Activated CD4-positive, alpha-beta T cell treated with anti-CD3 and anti-CD28 coated beads, Interleukin-2, amount 50 U/mL, for 24 hours (primary cell): ENCODE results near the gene VASH1.
"Not testable (repeated sequence)": the region's sequence is repeated elsewhere in the genome, so short reads cannot be mapped to it uniquely, and the experiment has no call there.

Experiments
- DNase-seq, 2 donors: peaks; one replicate each; pipeline ENCODE4 v3.0.0-alpha.2; 2020; ENCODE audit warnings: low read depth in 1 of 2, low spot score in 1 of 2

The VASH1 gene

DNA sequence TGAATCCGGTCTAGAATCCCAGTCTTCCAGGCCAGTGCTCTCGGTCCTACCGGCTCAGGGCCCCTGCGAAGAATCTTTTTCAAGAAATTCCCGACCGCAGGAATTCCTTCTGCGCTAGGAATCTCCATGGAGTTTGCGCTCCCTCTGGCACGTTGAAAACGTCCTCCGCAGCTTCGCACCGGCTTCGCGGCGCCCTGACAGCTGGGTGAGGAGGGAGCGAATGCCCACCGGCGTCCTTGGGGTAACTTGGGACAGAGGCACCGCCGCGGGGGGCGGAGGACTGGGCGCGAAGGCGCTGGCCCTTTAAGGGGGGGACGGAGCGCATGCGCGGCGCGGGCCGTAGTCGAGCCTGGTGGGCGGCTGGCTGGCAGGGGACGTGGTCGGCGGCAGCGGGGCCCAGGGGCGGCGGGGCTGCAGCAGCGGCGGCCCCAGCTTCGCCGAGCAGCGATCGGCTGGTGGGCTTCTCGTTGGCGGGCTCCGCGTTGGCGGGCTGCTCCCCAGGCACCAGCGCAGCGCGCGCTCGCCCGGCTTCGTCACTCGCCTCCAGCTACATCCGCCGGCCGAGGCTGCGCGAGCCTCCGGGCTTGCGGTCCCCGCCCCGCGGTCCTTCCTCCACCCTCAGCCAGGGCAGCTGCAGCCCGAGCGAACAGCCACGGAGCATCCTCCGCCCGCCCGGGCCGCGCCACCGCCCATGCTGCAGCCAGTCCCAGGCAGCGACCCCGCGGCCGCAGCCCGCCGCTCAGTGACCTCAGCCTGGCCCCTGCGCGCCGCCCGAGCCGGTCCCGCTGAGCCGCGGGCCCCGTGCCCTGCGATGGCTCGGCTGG, at the start of gene VASH1:
VASH1 (plus strand) TSS at position 333 of the 824 bp plus-strand sequence. CDS start 1,354 bp downstream, outside the sequence.
- no peak for DNase-seq

GRCh38 chr14:76713121-76713520, 48.1 kb upstream of the VASH1 start:
- no peak for DNase-seq

- no peak for DNase-seq
Measured at GRCh38 chr14:76714470-76714869, 46.8 kb upstream of the VASH1 start.

- no peak for DNase-seq
Measured at GRCh38 chr14:76715101-76715500, 46.2 kb upstream of the VASH1 start.

- DNase-seq, result no peak
Measured at GRCh38 chr14:76715511-76716081, 45.7 kb upstream of the VASH1 start.

DNA sequence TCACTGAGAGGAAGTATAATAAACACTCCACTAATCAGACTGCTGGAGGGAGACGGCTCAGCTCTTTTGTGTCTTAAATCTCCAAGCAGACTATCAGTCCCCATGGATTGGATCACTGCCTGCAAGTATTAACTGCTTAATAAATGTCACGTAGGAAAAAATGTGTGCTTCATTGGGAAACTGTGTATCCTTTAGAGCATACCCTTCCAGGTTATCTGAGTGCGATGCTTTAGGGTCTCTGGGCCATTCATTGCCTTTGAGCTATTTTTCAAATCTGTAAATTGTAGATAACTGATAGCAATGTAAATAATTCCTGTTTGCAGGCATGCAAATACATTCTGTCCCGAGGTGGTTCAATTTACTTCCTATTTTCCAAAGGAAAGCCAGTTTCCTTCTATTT, 45.0 kb upstream of the VASH1 start:
- DNase-seq, result no peak

- DNase-seq, result no peak
Measured at GRCh38 chr14:76717508-76718290, 43.6 kb upstream of the VASH1 start.

- no peak for DNase-seq
Measured at GRCh38 chr14:76718306-76719040, 42.8 kb upstream of the VASH1 start.

DNA sequence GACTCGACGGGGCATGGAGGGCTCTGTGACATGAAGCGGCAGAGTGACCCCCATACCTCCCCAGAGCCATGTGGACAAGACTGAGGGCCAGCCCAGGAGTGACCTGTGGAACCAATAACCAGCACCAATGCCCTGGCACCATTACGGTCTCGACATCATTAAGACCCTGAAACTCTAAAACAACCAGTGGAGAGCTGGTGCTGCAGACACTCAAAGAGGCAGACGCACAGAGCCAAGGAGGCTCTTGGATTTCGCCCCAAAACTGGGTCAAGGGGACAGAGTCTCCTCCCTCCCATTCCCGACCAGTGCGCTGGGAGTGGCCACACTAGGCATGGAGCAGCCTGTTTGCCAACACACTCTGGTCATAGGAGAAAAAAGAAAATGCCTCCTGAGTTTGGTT, 41.6 kb upstream of the VASH1 start:
- DNase-seq, result no peak

DNA sequence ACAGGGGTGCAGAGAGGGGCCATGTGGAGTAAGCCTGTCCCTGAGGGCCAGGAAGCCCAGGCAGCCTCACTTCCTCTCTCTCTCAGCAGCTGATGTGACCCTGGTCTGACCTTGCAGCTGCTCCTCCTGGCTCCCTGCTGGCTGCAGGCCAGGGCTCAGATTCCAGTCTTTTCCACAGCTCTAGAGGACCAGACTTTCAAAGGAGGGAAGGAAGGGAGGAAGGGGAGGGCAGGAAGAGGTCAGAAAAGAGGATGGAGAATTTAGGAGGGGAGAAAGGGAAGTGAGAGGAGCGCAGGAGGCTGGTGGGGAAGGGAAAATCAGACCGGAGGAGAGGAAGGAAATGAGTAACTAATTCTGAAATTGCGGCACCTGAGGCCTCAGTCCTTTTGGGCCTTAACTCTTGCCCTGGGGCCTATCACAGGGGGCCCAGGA, 40.9 kb upstream of the VASH1 start:
- no peak for DNase-seq

DNA sequence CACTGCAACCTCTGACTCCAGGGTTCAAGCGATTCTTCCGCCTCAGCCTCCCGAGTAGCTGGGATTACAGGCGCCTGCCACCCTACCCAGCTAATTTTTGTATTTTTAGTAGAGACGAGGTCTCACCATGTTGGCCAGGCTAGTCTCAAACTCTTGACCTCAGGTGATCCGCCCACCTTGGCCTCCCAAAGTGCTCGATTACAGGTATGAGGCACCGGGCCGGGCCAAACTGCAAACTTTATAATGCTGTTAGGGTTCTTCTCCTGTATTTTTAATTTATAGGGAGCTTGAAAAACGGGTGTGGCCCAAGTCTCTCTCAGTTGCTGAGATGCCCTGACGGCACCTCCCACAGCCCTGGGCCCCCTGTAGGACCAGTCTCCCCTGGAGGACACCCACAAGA, 39.8 kb upstream of the VASH1 start:
- DNase-seq, result not testable (repeated sequence)

GRCh38 chr14:76724651-76725550, 36.4 kb upstream of the VASH1 start:
- DNase-seq, result no peak

DNA sequence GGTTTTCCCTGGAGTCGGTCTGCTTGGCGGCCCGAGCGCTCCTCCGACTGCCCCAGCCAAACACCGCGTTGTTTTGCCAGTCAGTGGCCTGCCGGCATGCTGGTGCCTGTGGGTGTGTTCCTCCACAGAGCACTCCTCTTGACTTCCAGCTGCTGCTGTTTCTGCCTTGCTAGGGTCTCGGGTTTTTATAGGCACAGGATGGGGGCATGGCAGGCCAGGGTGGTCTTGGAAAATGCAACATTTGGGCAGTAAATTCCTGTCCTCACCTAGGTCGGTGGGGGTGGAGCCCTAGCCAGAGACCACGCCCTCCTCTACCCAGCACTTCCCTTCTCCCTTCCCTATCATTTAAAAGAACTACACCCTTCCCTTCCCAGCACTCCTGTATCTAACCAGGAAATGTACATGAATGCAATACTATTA, 34.7 kb upstream of the VASH1 start:
- no peak for DNase-seq

DNA sequence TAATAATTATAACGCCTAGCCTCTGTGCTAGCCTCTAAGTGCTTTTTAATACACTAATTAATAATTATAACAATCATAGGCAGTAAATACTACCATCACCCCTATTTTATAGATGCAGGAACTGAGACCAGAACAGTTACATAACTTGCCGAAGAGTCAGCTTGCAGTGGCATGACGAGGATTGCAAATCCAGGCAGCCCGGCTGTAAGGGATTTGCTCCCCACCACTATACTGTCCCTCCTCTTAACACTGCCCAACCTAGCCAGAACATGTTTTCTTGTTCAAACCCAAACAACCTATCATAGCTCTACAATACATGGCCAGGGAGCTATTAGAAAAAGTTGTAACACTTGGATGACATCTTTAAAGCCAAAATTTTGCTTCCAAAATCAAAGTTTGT, 33.9 kb upstream of the VASH1 start:
- DNase-seq, result no peak

- no peak for DNase-seq
Measured at GRCh38 chr14:76727901-76728300, 33.4 kb upstream of the VASH1 start.

DNA sequence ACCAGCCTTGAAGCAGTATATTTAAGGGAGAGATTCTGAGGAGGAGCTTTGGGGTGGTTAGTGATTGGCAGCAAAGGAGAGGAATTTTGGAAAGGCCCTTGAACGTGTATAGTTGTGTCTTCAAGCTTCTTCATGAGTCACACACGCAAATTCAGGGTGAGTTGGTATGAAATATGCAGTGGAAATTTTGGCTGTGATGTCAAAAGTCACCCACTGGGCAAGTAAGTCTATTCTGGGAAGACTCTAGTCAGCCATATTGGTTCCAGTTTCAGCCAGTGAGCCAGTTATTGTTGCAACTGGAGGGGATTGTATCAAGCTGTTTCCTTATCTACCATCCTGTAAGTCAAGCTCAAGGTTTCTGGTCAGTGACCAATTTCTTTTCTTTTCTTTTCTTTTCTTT, 32.0 kb upstream of the VASH1 start:
- DNase-seq, result no peak

DNA sequence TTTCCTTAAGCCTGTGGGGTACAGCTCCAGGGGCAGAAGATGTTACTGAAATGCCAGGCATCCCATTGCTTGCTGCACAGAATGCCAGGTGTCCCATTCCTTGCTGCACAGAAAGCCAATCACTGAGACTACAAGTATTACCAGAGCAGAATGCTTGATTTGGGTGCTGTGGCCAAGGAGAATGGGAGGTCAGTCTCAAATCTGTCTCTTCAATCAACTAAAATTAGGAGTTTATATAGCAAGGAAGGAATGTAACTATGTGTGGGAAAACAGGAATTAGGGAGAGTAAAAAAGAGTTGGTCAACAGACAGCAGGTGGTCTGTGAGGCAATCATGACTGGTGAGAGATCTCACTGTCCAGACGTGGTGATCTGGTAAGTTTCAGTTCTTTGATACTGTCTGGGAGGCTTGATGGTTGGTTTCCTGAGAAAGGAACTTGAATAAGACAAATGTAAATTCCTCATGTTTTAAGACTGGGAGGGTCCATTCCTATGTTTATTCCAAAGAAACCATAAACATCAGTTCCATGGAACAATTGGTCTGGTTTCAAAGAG, 31.2 kb upstream of the VASH1 start:
- no peak for DNase-seq

DNA sequence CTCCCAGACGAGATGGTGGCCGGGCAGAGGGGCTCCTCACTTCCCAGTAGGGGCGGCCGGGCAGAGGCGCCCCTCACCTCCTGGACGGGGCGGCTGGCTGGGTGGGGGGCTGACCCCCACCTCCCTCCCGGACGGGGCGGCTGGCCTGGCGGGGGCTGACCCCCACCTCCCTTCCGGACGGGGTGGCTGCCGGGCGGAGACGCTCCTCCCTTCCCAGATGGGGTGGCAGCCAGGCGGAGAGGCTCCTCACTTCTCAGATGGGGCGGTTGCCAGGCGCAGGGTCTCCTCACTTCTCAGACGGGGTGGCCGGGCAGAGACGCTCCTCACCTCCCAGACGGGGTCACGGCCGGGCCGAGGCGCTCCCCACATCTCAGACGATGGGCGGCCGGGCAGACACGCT, 26.8 kb upstream of the VASH1 start:
- not testable (repeated sequence) for DNase-seq

- no peak for DNase-seq
Measured at GRCh38 chr14:76736514-76736913, 24.8 kb upstream of the VASH1 start.

- DNase-seq, result no peak
Measured at GRCh38 chr14:76741074-76741473, 20.2 kb upstream of the VASH1 start.
